ENCODE results near the gene UCHL1.

GRCh38 chr4:41218703-41219102 is 38.0 kb upstream of the UCHL1 start:
- TF ChIP-seq CTCF (IDR thresholded peaks at IDR 0.05; ENCODE audit: poor library complexity) (no peak), EZH2phosphoT487 (IDR thresholded peaks at IDR 0.05; ENCODE audit: low read depth, severe bottlenecking, unreplicated experiment) (no peak), EZH2 (IDR thresholded peaks at IDR 0.05; ENCODE audit: borderline replicate concordance) (no peak)

Measured in hepatocyte (in vitro differentiated cells).